ENCODE measurements around the gene UVRAG. TPM values are rescaled to one million over a fixed set of nuclear protein-coding genes. Genes with fewer than 3 reads are reported as not detected.
A peak's percentile ranks its signal among the peaks of the same experiment; 100 is the strongest.

UVRAG gene
- polyA plus RNA-seq, 6 donors from 2014 or later: 39.6 to 94.0 (median 70.8) TPM

- Mint-ChIP-seq H3K4me3 (no peak overlapping the region), H3K9me3 (no peaks in the 10 kb centered on the region), H3K27ac (peak overlapping the region in 3 of 6 donors; percentile 28 to 44 (median 34)), H3K36me3 (peaks cover 11 to 18% of the 10 kb centered on the region in 2 donors), H3K27me3 (no peaks in the 10 kb centered on the region), H3K4me1 (peaks cover 22 to 29% (median 24%) of the 10 kb centered on the region in 3 donors)
- no peak for DNase-seq
- no peak for ATAC-seq (ENCODE audit: low read depth in 2 of 2)
Observed at GRCh38 chr11:76030968-76031590, 216.1 kb downstream of the UVRAG start.

GRCh38 chr11:76033699-76034098, 218.7 kb downstream of the UVRAG start:
- peak; percentile 9 for DNase-seq
- peaks cover 9 to 10% of the 10 kb centered on the region in 2 donors for H3K36me3 Mint-ChIP-seq
- ATAC-seq (ENCODE audit: low read depth in 2 of 2): peak; percentile 80 to 90
- peak overlapping the region in 1 of 6 donors; percentile 30 for H3K27ac Mint-ChIP-seq
- H3K4me3 Mint-ChIP-seq: no peak overlapping the region
- no peaks in the 10 kb centered on the region for H3K27me3 Mint-ChIP-seq
- H3K4me1 Mint-ChIP-seq: peaks cover 17 to 22% (median 19%) of the 10 kb centered on the region in 3 donors
- no peaks in the 10 kb centered on the region for H3K9me3 Mint-ChIP-seq

DNA sequence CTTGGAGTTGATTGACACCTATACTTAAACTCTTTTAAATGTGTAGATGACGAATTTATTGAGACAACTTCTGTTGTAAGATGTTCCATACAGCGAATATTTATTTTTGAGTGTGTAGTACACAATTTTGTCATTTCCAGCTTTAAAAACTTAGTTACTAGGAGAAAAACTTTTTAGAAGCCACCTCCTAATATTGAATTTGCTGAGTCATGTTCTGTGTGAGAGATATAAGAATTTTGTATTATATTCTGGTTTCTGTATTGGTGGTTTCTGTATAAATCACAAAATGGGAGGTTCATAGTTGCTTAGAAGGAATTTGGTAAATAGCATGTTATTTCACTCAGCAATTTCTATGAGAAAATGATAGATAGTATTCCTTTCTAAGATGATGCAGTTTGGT, 220.0 kb downstream of the UVRAG start:
- peaks cover 9 to 10% of the 10 kb centered on the region in 2 donors for H3K36me3 Mint-ChIP-seq
- no peak for ATAC-seq (ENCODE audit: low read depth in 2 of 2)
- H3K9me3 Mint-ChIP-seq: no peaks in the 10 kb centered on the region
- H3K4me3 Mint-ChIP-seq: no peak overlapping the region
- DNase-seq: no peak
- H3K27ac Mint-ChIP-seq: no peak overlapping the region
- no peaks in the 10 kb centered on the region for H3K27me3 Mint-ChIP-seq
- H3K4me1 Mint-ChIP-seq: peaks cover 13 to 22% (median 13%) of the 10 kb centered on the region in 3 donors

DNA sequence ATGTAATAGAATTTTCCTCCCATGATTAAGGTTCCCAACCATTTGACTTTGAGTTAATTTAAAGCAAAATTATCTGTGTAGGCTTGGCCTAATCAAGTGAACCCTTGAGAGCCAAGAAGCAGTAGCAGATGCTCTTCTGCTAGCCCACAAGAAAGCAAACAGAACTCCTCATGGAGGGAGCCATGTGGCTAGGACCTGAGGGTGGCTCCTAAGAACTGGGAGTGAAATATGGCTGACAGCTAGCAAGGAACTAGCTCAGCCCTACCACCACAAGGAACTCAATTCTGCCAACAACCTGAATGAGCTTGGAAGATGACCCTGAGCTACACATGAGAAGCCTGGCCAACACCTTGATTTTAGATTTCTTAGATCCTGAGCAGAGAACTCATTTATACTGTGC, 223.6 kb downstream of the UVRAG start:
- no peaks in the 10 kb centered on the region for H3K9me3 Mint-ChIP-seq
- H3K4me3 Mint-ChIP-seq: no peak overlapping the region
- ATAC-seq (ENCODE audit: low read depth in 2 of 2) (no peak), DNase-seq (no peak)
- H3K27ac Mint-ChIP-seq: peak overlapping the region in 1 of 6 donors; percentile 26
- H3K36me3 Mint-ChIP-seq: peaks cover 9 to 14% of the 10 kb centered on the region in 2 donors
- H3K4me1 Mint-ChIP-seq: peaks cover 2 to 9% (median 6%) of the 10 kb centered on the region in 3 donors
- H3K27me3 Mint-ChIP-seq: no peaks in the 10 kb centered on the region

DNA sequence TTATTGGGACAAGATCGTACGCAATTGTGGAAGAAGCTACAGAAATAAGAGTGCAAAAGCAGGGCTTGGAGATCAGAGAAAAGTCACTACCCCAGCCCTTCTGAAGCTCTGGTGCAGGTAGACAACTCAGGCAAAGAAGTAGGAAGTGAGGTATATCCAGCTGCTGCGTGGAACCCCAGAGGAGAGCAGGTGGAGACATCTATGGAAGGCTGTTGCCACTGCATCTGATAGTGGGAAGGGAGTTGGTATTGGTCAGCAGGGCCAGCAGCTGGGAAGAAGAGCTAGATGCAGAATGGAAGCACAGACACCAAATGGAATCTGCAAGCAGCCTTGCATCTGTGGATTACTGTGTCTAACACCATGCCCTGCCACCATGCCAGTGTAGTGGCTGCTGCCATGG, 226.2 kb downstream of the UVRAG start:
- Mint-ChIP-seq H3K27me3 (no peaks in the 10 kb centered on the region), H3K36me3 (peaks cover 28 to 31% of the 10 kb centered on the region in 2 donors), H3K9me3 (peaks cover 2 to 17% (median 7%) of the 10 kb centered on the region in 7 donors), H3K4me3 (no peak overlapping the region), H3K27ac (peak overlapping the region in 3 of 6 donors; percentile 9 to 79 (median 35)), H3K4me1 (peaks cover 0 to 5% (median 5%) of the 10 kb centered on the region in 3 donors)
- DNase-seq (no peak), ATAC-seq (ENCODE audit: low read depth in 2 of 2) (no peak)

DNA sequence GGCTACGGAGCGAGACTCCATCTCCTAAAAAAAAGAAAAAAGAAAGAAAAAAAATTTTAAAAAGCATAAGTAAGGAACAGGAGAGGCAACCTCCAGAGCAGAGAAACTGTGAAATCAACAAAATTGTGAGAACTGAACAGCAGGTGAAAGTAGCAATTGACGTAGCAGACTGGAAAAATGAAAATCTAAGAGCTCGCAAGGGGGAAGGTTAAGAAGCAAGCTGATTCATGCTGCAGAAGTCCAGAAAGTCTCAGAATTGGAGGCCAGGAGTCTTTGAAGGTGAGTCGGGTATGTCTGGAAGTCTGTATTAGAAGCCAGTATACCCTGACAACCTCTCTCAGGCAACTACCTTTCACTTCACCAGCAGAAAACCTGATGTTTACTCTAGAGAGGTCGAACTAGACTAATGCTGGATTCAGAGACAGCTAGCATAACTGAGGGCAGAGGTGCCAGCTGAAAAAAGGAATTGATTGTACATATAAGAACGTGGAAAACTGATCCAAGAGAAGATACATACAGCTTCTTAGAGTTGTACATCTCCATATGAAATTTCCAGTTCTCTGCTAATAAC, 229.8 kb downstream of the UVRAG start:
- peaks cover 0 to 5% (median 5%) of the 10 kb centered on the region in 3 donors for H3K4me1 Mint-ChIP-seq
- peak overlapping the region in 1 of 8 donors; percentile 29 for H3K4me3 Mint-ChIP-seq
- no peak for DNase-seq
- H3K27ac Mint-ChIP-seq: peak overlapping the region in 2 of 6 donors; percentile 15 to 51
- peaks cover 7 to 53% (median 40%) of the 10 kb centered on the region in 7 donors for H3K9me3 Mint-ChIP-seq
- H3K36me3 Mint-ChIP-seq: peaks cover 50 to 54% of the 10 kb centered on the region in 2 donors
- ATAC-seq (ENCODE audit: low read depth in 2 of 2): no peak
- H3K27me3 Mint-ChIP-seq: no peaks in the 10 kb centered on the region

- H3K4me1 Mint-ChIP-seq: peaks cover 3 to 7% (median 7%) of the 10 kb centered on the region in 3 donors
- peak overlapping the region in 1 of 6 donors; percentile 57 for H3K27ac Mint-ChIP-seq
- DNase-seq: no peak
- no peaks in the 10 kb centered on the region for H3K27me3 Mint-ChIP-seq
- H3K4me3 Mint-ChIP-seq: peak overlapping the region in 1 of 8 donors; percentile 0
- ATAC-seq (ENCODE audit: low read depth in 2 of 2): no peak
- peaks cover 52 to 62% of the 10 kb centered on the region in 2 donors for H3K36me3 Mint-ChIP-seq
- H3K9me3 Mint-ChIP-seq: peaks cover 10 to 65% (median 45%) of the 10 kb centered on the region in 7 donors
Observed at GRCh38 chr11:76047231-76047630, 232.2 kb downstream of the UVRAG start.

GRCh38 chr11:76047766-76048165, 232.8 kb downstream of the UVRAG start:
- Mint-ChIP-seq H3K4me3 (no peak overlapping the region), H3K4me1 (peaks cover 7 to 12% (median 11%) of the 10 kb centered on the region in 3 donors), H3K36me3 (peaks cover 58 to 67% of the 10 kb centered on the region in 2 donors), H3K27me3 (no peaks in the 10 kb centered on the region), H3K27ac (no peak overlapping the region), H3K9me3 (peaks cover 10 to 67% (median 45%) of the 10 kb centered on the region in 7 donors)
- DNase-seq: no peak
- ATAC-seq (ENCODE audit: low read depth in 2 of 2): no peak

DNA sequence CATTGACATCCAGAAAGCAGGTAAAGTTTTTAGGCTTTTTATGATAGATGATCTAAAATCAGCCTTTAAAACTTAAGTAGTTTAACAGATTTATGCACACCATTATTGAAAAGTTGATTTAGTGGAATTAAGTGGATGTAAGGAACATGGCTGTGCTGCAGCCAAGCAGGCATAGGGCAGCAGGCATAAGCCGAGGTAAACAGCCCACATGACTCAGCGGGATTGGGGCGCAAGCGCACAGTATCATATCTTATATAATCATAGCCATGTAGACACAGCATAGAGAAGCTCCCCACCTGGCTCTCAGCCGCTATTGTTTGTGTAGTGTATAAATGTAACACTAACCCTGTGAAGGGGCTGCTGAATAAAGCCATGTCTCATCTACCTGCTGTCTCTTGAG, 233.8 kb downstream of the UVRAG start:
- H3K4me1 Mint-ChIP-seq: peaks cover 12 to 18% (median 18%) of the 10 kb centered on the region in 3 donors
- DNase-seq: peak; percentile 6
- H3K27me3 Mint-ChIP-seq: no peaks in the 10 kb centered on the region
- H3K36me3 Mint-ChIP-seq: peaks cover 67 to 68% of the 10 kb centered on the region in 2 donors
- H3K4me3 Mint-ChIP-seq: no peak overlapping the region
- H3K27ac Mint-ChIP-seq: peak overlapping the region in 2 of 6 donors; percentile 42 to 78
- peaks cover 15 to 67% (median 45%) of the 10 kb centered on the region in 7 donors for H3K9me3 Mint-ChIP-seq
- no peak for ATAC-seq (ENCODE audit: low read depth in 2 of 2)

GRCh38 chr11:76049511-76049910, 234.5 kb downstream of the UVRAG start:
- H3K9me3 Mint-ChIP-seq: peaks cover 15 to 67% (median 46%) of the 10 kb centered on the region in 7 donors
- no peak for ATAC-seq (ENCODE audit: low read depth in 2 of 2)
- peaks cover 72 to 73% of the 10 kb centered on the region in 2 donors for H3K36me3 Mint-ChIP-seq
- DNase-seq: no peak
- no peak overlapping the region for H3K4me3 Mint-ChIP-seq
- peaks cover 19 to 24% (median 24%) of the 10 kb centered on the region in 3 donors for H3K4me1 Mint-ChIP-seq
- no peaks in the 10 kb centered on the region for H3K27me3 Mint-ChIP-seq
- H3K27ac Mint-ChIP-seq: peak overlapping the region in 1 of 6 donors; percentile 21

DNA sequence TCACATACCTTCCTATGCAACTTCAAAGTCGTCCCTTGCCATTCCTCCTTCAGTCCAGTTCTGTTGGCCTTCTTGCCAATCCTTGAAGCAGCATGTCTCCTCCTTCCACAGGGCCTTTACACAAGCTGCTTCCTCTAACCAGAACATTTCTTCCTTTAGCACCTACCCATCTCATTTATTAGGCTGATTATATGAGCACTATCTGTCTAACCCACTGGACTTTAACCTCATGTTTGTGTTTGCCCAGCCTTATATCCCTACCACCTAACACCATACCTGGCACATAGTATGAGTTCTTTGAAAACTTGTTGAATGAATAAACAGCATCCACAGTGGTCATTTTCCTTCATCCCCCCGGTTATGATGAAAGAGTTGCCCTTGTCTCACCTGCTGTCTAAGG, 236.9 kb downstream of the UVRAG start:
- Mint-ChIP-seq H3K4me3 (no peak overlapping the region), H3K27me3 (no peaks in the 10 kb centered on the region), H3K27ac (peak overlapping the region in 2 of 6 donors; percentile 13 to 70), H3K4me1 (peaks cover 34 to 44% (median 35%) of the 10 kb centered on the region in 3 donors), H3K36me3 (peaks cover 53% of the 10 kb centered on the region in 2 donors), H3K9me3 (peaks cover 8 to 46% (median 35%) of the 10 kb centered on the region in 7 donors)
- ATAC-seq (ENCODE audit: low read depth in 2 of 2) (no peak), DNase-seq (no peak)

DNA sequence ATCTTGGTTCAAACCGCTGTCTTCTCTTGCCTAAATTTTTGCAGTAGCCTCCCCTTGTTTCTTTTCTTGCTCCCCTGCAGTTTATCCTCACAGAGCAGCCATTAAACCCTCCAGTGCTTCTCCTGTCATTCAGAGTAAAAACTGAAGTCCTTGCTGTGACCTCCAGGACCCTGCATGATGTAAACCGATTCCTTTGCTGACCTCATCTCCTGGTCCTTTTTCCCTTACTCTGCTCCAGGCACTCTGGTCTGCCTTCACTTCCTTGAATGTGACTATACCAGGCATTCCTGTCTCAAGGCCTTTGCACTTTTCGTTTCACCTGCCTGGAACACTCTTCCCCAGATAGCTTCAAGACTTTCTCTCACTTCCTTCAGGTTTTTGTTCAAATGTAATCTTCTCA, 239.3 kb downstream of the UVRAG start:
- Mint-ChIP-seq H3K27ac (peak overlapping the region in 5 of 6 donors; percentile 19 to 86 (median 59)), H3K27me3 (no peaks in the 10 kb centered on the region)

GRCh38 chr11:76056876-76057275, 241.9 kb downstream of the UVRAG start:
- Mint-ChIP-seq H3K27me3 (no peaks in the 10 kb centered on the region), H3K4me1 (peaks cover 35 to 43% (median 41%) of the 10 kb centered on the region in 3 donors), H3K9me3 (peaks cover 0 to 15% (median 3%) of the 10 kb centered on the region in 7 donors), H3K27ac (peak overlapping the region in 2 of 6 donors; percentile 53 to 66), H3K36me3 (peaks cover 23 to 39% of the 10 kb centered on the region in 2 donors), H3K4me3 (no peak overlapping the region)
- DNase-seq: no peak
- no peak for ATAC-seq (ENCODE audit: low read depth in 2 of 2)

More for the DNA sequence above, 239.3 kb downstream of the UVRAG start:
- Mint-ChIP-seq H3K4me1 (peaks cover 39 to 45% (median 43%) of the 10 kb centered on the region in 3 donors), H3K36me3 (peaks cover 38 to 43% of the 10 kb centered on the region in 2 donors), H3K9me3 (peaks cover 4 to 22% (median 12%) of the 10 kb centered on the region in 7 donors), H3K4me3 (peak overlapping the region in 1 of 8 donors; percentile 37)
- no peak for ATAC-seq (ENCODE audit: low read depth in 2 of 2)
- no peak for DNase-seq
